T follicular helper cell (primary cell): ENCODE data around the gene MRPL36.
"Not testable (repeated sequence)": the region's sequence is repeated elsewhere in the genome, so short reads cannot be mapped to it uniquely, and the experiment has no call there.

Source experiments
- DNase-seq: peaks from one replicate; pipeline ENCODE4 v3.0.0-alpha.2; 2020; ENCODE audit warnings: low read depth

MRPL36 gene

GRCh38 chr5:1815071-1815786 is 15.6 kb upstream of the MRPL36 start:
- no peak for DNase-seq

GRCh38 chr5:1814183-1815020 is 14.8 kb upstream of the MRPL36 start:
- DNase-seq = no peak

GRCh38 chr5:1810581-1811101 is 11.0 kb upstream of the MRPL36 start:
- DNase-seq = no peak

- DNase-seq = no peak
These were observed 9.9 kb upstream of the MRPL36 start for GRCh38 chr5:1809416-1810035.

GRCh38 chr5:1808439-1808838 is 8.8 kb upstream of the MRPL36 start:
- DNase-seq = no peak

- DNase-seq = no peak
These were observed 8.0 kb upstream of the MRPL36 start for GRCh38 chr5:1807451-1808185.

GRCh38 chr5:1806974-1807373 is 7.3 kb upstream of the MRPL36 start:
- no peak for DNase-seq

- DNase-seq = no peak
These were observed 6.6 kb upstream of the MRPL36 start for GRCh38 chr5:1806199-1806598.

GRCh38 chr5:1805736-1806135 is 6.1 kb upstream of the MRPL36 start:
- no peak for DNase-seq

GRCh38 chr5:1805326-1805725 is 5.7 kb upstream of the MRPL36 start:
- DNase-seq = no peak

GRCh38 chr5:1804001-1804690 is 4.5 kb upstream of the MRPL36 start:
- DNase-seq = no peak

- no peak for DNase-seq
These were observed 3.6 kb upstream of the MRPL36 start for GRCh38 chr5:1803192-1803591.

- DNase-seq = no peak
These were observed 2.3 kb upstream of the MRPL36 start for GRCh38 chr5:1801967-1802295.

- DNase-seq = peak; percentile 67
These were observed 1.8 kb upstream of the MRPL36 start, which contains the start of gene NDUFS6 for GRCh38 chr5:1801222-1801966. Gene NDUFS6, plus strand, starts transcription at chr5:1801407. Its CDS starts 11 bp downstream, at chr5:1801418.

- DNase-seq = peak; percentile 40
These were observed 1.0 kb upstream of the MRPL36 start for GRCh38 chr5:1800472-1801221.

- DNase-seq = peak; percentile 14
These were observed 481 bp downstream of the MRPL36 start for GRCh38 chr5:1799110-1799601.

GRCh38 chr5:1798589-1798988 is 1.0 kb downstream of the MRPL36 start:
- not testable (repeated sequence) for DNase-seq

GRCh38 chr5:1797855-1798254 is 1.8 kb downstream of the MRPL36 start:
- no peak for DNase-seq

- no peak for DNase-seq
These were observed 2.4 kb downstream of the MRPL36 start for GRCh38 chr5:1797103-1797800.
